A549 (cell line): ENCODE results near the gene GRK5. TPM values are rescaled to one million over a fixed set of nuclear protein-coding genes. Genes with fewer than 3 reads are reported as not detected.

ENCODE experiments used
- ATAC-seq, 2 experiments: fragments of 200-7000 bp in 1 of 2; fragments of >200 bp in 1 of 2; cut with Nextera tagmentation in 1 of 2; cut with Tn5 transposase in 1 of 2; 3 replicates each; pipeline versions ENCODE4 v1.8.0 to v1.9.1; 2018 to 2020; ENCODE audit warnings: mild to moderate bottlenecking in 1 of 2, moderate library complexity in 1 of 2
- CTCF ChIA-PET: fragments of 300-600 bp; sonication (Branson Sonifier 250); formaldehyde crosslinking; extraction: SDS; loops from one replicate; lab custom pipeline; 2021; ENCODE audit warnings: antibody characterized with exemption, inconsistent platforms; lab: Yijun Ruan, JAX
- POLR2A ChIA-PET: fragments of 350-600 bp; formaldehyde crosslinking; extraction: SDS; loops from one replicate; lab custom pipeline; 2021; ENCODE audit warnings: antibody characterized with exemption, inconsistent platforms; lab: Yijun Ruan, JAX
- DNase-seq, 2 experiments: peaks; one replicate each; pipeline versions ENCODE4 v3.0.0 to v3.0.0-alpha.2; 2011 to 2016; ENCODE audit warnings: low read depth in 1 of 2, low spot score in 1 of 2
- FAIRE-seq: peaks from 2 replicates; lab custom pipeline; 2011; peaks lifted over from hg19 to GRCh38; lab: Jason Lieb, UNC
- H3K27ac ChIP-seq, 2 experiments: fragments of >200 bp; sonication (Bioruptor Twin); formaldehyde crosslinking; 3 replicates each; pipeline ENCODE4 v1.5.1; 2016 to 2017
- H3K4me1 ChIP-seq: fragments of >200 bp; sonication (Bioruptor Twin); formaldehyde crosslinking; 3 replicates; pipeline ENCODE4 v1.6.1; 2016
- H3K4me2 ChIP-seq: fragments of >200 bp; sonication (Bioruptor Twin); formaldehyde crosslinking; 3 replicates; pipeline ENCODE4 v1.6.1; 2016
- H3K4me3 ChIP-seq: fragments of >200 bp; sonication (Bioruptor Twin); formaldehyde crosslinking; 3 replicates; pipeline ENCODE4 v1.5.1; 2016
- H3K9me3 ChIP-seq: fragments of >200 bp; sonication (Bioruptor Twin); formaldehyde crosslinking; 3 replicates; pipeline ENCODE4 v1.6.1; 2016
- BHLHE40 ChIP-seq: IDR thresholded peaks from 2 replicates; pipeline ENCODE4 v1.6.1; 2012; ENCODE audit warnings: low read depth, low read length, inconsistent platforms
- CBX2 ChIP-seq: fragments of 200-600 bp; sonication (generic); IDR thresholded peaks from 2 replicates; pipeline ENCODE4 v1.6.1; 2016; ENCODE audit warnings: low read depth, mild to moderate bottlenecking, borderline replicate concordance
- CEBPB ChIP-seq, 2 experiments: fragments of >200 bp in 1 of 2; sonication (Bioruptor Twin) in 1 of 2; formaldehyde crosslinking in 1 of 2; IDR thresholded peaks; 2 replicates each; pipeline ENCODE4 v1.6.1; 2012 to 2016
- EHF ChIP-seq: fragments of 250-450 bp; sonication (Bioruptor Pico); IDR thresholded peaks from 2 replicates; pipeline ENCODE4 v1.5.0; 2020; ENCODE audit warnings: mild to moderate bottlenecking
- FOSL2 ChIP-seq, 2 experiments: fragments of 450-650 bp in 1 of 2; fragments of >200 bp in 1 of 2; sonication (Bioruptor Twin) in 1 of 2; formaldehyde crosslinking; IDR thresholded peaks; 2 replicates each; pipeline versions ENCODE4 v1.5.0 to v1.6.1; 2016 to 2020; ENCODE audit warnings: mild to moderate bottlenecking in 1 of 2, moderate library complexity in 1 of 2
- HDAC2 ChIP-seq: fragments of 200-600 bp; sonication (generic); IDR thresholded peaks from 2 replicates; pipeline ENCODE4 v1.6.1; 2016
- HES2 ChIP-seq: fragments of >200 bp; sonication (Bioruptor Twin); formaldehyde crosslinking; IDR thresholded peaks from 2 replicates; pipeline ENCODE4 v1.6.1; 2016
- HEYL ChIP-seq: fragments of 250-450 bp; sonication (Bioruptor Pico); IDR thresholded peaks from 2 replicates; pipeline ENCODE4 v1.8.0; 2021; ENCODE audit warnings: mild to moderate bottlenecking, moderate library complexity
- JUN ChIP-seq, 2 experiments: fragments of >200 bp; sonication (Bioruptor Twin); formaldehyde crosslinking; IDR thresholded peaks; 2 replicates in 1 of 2; 3 replicates in 1 of 2; pipeline ENCODE4 v1.6.1; 2016 to 2017
- JUNB ChIP-seq: fragments of >200 bp; sonication (Bioruptor Twin); formaldehyde crosslinking; IDR thresholded peaks from 2 replicates; pipeline ENCODE4 v1.6.1; 2016
- MYC ChIP-seq: IDR thresholded peaks from 2 replicates; pipeline ENCODE4 v1.6.1; 2012; ENCODE audit warnings: mild to moderate bottlenecking, inconsistent platforms, low read length, improper control_type of control experiment, borderline replicate concordance
- NFE2L2 ChIP-seq: fragments of 150-350 bp; conservative IDR thresholded peaks from 2 replicates; pipeline ENCODE4 v1.6.1; 2014; ENCODE audit warnings: low read length
- NPAS2 ChIP-seq: fragments of 250-450 bp; sonication (Bioruptor Pico); IDR thresholded peaks from 2 replicates; pipeline ENCODE4 v1.8.0; 2022; ENCODE audit warnings: mild to moderate bottlenecking, moderate library complexity, borderline replicate concordance
- NR3C1 ChIP-seq: fragments of >200 bp; sonication (Bioruptor Twin); formaldehyde crosslinking; IDR thresholded peaks from 3 replicates; pipeline ENCODE4 v1.6.1; 2017
- RAD21 ChIP-seq, 2 experiments: fragments of >200 bp in 1 of 2; sonication (Bioruptor Twin) in 1 of 2; formaldehyde crosslinking in 1 of 2; IDR thresholded peaks in 1 of 2; conservative IDR thresholded peaks in 1 of 2; 2 replicates in 1 of 2; 3 replicates in 1 of 2; pipeline ENCODE4 v1.6.1; 2012 to 2018; ENCODE audit warnings: inconsistent platforms in 1 of 2
- RCOR1 ChIP-seq: fragments of 150-350 bp; IDR thresholded peaks from 2 replicates; pipeline ENCODE4 v1.6.1; 2014; ENCODE audit warnings: antibody characterized with exemption, low read length, low read depth
- RFX5 ChIP-seq: fragments of 450-650 bp; IDR thresholded peaks from 2 replicates; pipeline ENCODE4 v1.7.1; 2014; ENCODE audit warnings: antibody characterized with exemption, mild to moderate bottlenecking, moderate library complexity
- TP53 ChIP-seq: fragments of 250-450 bp; sonication (Bioruptor Pico); IDR thresholded peaks from 2 replicates; pipeline ENCODE4 v1.5.0; 2021; ENCODE audit warnings: mild to moderate bottlenecking, moderate library complexity
- ZNF302 ChIP-seq: fragments of 250-450 bp; sonication (Bioruptor Pico); IDR thresholded peaks from 2 replicates; pipeline ENCODE4 v1.9.0; 2021; ENCODE audit warnings: inconsistent platforms, mild to moderate bottlenecking, moderate library complexity
- ZSCAN20 ChIP-seq: fragments of 250-450 bp; sonication (Bioruptor Pico); IDR thresholded peaks from 2 replicates; pipeline ENCODE4 v1.8.0; 2022; ENCODE audit warnings: mild to moderate bottlenecking, moderate library complexity
- WGBS: methylation state at CpG from one replicate; pipeline ENCODE4 v1.1.6; 2017; ENCODE audit errors: missing lambda C conversion rate; 5-methylcytosine and 5-hydroxymethylcytosine counted together
- polyA plus RNA-seq, 4 experiments: library from polyadenylated mRNA; depleted of rRNA in 3 of 4; stranded (reverse); fragments of >200 nt; fragmentation: RNase III in 1 of 4; extraction: RNeasy Plus Mini Kit Qiagen cat#74134 plus additional on column Dnase treatment in 1 of 4; gene quantifications; 2 replicates in 3 of 4; 3 replicates in 1 of 4; pipeline ENCODE4 v1.2.3, GENCODE V29; 2011 to 2017
- TF ChIP-seq, protein P1 (sequence below): IDR thresholded peaks from 2 replicates; pipeline ENCODE4 v1.6.1; 2012
- TF ChIP-seq, protein P2 (sequence below): fragments of 250-450 bp; sonication (Bioruptor Pico); IDR thresholded peaks from 2 replicates; pipeline ENCODE4 v1.5.0; 2020; ENCODE audit warnings: low read depth, mild to moderate bottlenecking, moderate library complexity
- TF ChIP-seq, protein P3 (sequence below): fragments of 450-650 bp; IDR thresholded peaks from 2 replicates; pipeline ENCODE4 v1.6.1; 2014; ENCODE audit warnings: antibody characterized with exemption
- TF ChIP-seq, protein P4 (sequence below): fragments of 200-600 bp; sonication (generic); IDR thresholded peaks from 2 replicates; pipeline ENCODE4 v1.6.1; 2016; ENCODE audit warnings: antibody characterized with exemption, mild to moderate bottlenecking, moderate library complexity
- TF ChIP-seq, protein P5 (sequence below): IDR thresholded peaks from 2 replicates; pipeline ENCODE4 v1.6.1; 2012

Gene GRK5
- polyA plus RNA-seq, 2 of the 4 experiments (the other 2 are of a cell fraction) = 5.0 to 7.9 TPM

DNA sequence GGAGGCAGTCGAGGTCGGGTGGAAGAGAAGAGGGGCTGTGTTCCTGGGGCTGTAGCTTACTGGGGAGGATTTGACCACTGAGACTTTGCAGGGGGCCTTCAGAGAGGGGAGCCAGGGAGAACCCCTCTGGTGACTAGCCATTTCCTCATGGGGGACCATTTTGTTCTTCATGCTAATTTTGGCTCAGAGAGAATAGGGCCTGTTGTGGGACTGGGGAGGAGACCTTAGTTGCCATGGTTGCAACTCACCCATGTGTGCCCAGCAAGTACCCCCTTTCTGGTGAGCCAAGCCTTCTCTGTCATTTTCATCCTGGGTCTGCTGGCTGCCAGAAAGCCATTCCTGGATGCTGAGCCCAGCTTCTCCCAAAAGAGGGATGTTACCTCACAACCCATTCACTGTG lies 120.9 kb downstream of the GRK5 start:
- Histone ChIP-seq H3K27ac (no peak overlapping the region), H3K4me2 (no peak overlapping the region), H3K4me3 (no peak overlapping the region), H3K9me3 (no peaks in the 10 kb centered on the region), H3K4me1 (peaks cover 13% of the 10 kb centered on the region)
- ATAC-seq (no peak), DNase-seq (no peak), FAIRE-seq (no peak)
- TF ChIP-seq, protein P1, sequence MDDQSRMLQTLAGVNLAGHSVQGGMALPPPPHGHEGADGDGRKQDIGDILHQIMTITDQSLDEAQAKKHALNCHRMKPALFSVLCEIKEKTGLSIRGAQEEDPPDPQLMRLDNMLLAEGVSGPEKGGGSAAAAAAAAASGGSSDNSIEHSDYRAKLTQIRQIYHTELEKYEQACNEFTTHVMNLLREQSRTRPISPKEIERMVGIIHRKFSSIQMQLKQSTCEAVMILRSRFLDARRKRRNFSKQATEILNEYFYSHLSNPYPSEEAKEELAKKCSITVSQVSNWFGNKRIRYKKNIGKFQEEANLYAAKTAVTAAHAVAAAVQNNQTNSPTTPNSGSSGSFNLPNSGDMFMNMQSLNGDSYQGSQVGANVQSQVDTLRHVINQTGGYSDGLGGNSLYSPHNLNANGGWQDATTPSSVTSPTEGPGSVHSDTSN = no peak
- no peak for TF ChIP-seq BHLHE40
- TF ChIP-seq JUN (IDR thresholded peaks at IDR 0.05) = no peak
- TF ChIP-seq, protein P2, sequence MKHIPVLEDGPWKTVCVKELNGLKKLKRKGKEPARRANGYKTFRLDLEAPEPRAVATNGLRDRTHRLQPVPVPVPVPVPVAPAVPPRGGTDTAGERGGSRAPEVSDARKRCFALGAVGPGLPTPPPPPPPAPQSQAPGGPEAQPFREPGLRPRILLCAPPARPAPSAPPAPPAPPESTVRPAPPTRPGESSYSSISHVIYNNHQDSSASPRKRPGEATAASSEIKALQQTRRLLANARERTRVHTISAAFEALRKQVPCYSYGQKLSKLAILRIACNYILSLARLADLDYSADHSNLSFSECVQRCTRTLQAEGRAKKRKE = no peak
- TF ChIP-seq HES2 = no peak
- no peak for TF ChIP-seq NFE2L2
- no peak for TF ChIP-seq EHF (CRISPR knock-in tag)
- TF ChIP-seq ZNF302 (CRISPR knock-in tag) = no peak
- POLR2A ChIA-PET = no interaction called here
- WGBS = 81% methylated on average over 2 of the region's 2 CpGs
- CTCF ChIA-PET = interaction anchor here (0.7 to 1.7 kb wide), 3 partner anchors 11 to 121 kb away, joined by 3 to 4 read pairs (median 3); no protein-coding TSS in a partner anchor

DNA sequence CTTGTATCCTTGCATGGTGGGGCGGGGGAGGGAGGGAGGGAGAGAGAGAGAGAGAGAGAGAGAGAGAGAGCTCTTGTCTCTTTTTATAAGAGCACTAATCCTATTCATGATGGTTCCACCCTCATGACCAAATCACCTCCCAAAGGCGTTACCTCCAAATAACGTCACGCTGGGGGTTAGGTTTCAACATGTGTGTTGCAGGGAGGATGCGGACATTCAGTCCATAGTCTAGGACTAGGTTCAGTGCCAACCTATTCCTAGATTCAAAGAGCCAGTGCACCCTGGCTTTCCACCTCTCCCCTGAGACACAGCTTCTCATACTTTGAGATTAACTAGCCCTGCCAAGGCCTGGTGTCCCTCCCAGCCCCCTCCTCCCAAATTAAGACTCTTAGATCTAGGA lies 123.0 kb downstream of the GRK5 start:
- no peak overlapping the region for H3K4me3 ChIP-seq
- TF ChIP-seq, protein P3, sequence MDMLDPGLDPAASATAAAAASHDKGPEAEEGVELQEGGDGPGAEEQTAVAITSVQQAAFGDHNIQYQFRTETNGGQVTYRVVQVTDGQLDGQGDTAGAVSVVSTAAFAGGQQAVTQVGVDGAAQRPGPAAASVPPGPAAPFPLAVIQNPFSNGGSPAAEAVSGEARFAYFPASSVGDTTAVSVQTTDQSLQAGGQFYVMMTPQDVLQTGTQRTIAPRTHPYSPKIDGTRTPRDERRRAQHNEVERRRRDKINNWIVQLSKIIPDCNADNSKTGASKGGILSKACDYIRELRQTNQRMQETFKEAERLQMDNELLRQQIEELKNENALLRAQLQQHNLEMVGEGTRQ = no peak
- TF ChIP-seq RAD21 (conservative IDR thresholded peaks at IDR 0.05 in 1 of 2, IDR thresholded peaks at IDR 0.05 in 1 of 2) (no peak), FOSL2 (IDR thresholded peaks at IDR 0.05) (no peak), FOSL2 (CRISPR knock-in tag; IDR thresholded peaks at IDR 0.05) (no peak), NPAS2 (CRISPR knock-in tag) (no peak), HDAC2 (no peak), MYC (no peak), HEYL (CRISPR knock-in tag) (no peak), EHF (CRISPR knock-in tag) (no peak), ZSCAN20 (no peak), TP53 (CRISPR knock-in tag) (no peak), RFX5 (no peak), JUNB (no peak), CBX2 (no peak), ZNF302 (CRISPR knock-in tag) (no peak), RCOR1 (no peak), JUN (IDR thresholded peaks at IDR 0.05) (no peak), CEBPB (IDR thresholded peaks at IDR 0.05) (no peak), NR3C1 (no peak)
- TF ChIP-seq, protein P4, sequence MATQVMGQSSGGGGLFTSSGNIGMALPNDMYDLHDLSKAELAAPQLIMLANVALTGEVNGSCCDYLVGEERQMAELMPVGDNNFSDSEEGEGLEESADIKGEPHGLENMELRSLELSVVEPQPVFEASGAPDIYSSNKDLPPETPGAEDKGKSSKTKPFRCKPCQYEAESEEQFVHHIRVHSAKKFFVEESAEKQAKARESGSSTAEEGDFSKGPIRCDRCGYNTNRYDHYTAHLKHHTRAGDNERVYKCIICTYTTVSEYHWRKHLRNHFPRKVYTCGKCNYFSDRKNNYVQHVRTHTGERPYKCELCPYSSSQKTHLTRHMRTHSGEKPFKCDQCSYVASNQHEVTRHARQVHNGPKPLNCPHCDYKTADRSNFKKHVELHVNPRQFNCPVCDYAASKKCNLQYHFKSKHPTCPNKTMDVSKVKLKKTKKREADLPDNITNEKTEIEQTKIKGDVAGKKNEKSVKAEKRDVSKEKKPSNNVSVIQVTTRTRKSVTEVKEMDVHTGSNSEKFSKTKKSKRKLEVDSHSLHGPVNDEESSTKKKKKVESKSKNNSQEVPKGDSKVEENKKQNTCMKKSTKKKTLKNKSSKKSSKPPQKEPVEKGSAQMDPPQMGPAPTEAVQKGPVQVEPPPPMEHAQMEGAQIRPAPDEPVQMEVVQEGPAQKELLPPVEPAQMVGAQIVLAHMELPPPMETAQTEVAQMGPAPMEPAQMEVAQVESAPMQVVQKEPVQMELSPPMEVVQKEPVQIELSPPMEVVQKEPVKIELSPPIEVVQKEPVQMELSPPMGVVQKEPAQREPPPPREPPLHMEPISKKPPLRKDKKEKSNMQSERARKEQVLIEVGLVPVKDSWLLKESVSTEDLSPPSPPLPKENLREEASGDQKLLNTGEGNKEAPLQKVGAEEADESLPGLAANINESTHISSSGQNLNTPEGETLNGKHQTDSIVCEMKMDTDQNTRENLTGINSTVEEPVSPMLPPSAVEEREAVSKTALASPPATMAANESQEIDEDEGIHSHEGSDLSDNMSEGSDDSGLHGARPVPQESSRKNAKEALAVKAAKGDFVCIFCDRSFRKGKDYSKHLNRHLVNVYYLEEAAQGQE = no peak
- TF ChIP-seq, protein P5, sequence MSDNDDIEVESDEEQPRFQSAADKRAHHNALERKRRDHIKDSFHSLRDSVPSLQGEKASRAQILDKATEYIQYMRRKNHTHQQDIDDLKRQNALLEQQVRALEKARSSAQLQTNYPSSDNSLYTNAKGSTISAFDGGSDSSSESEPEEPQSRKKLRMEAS = no peak
- ChIA-PET CTCF (interaction anchor here (1.0 to 1.9 kb wide), 4 partner anchors 22 to 124 kb away, joined by 3 to 8 read pairs (median 3); partner anchors contain the start of gene GRK5), POLR2A (no interaction called here)
- FAIRE-seq (no peak), ATAC-seq (no peak), DNase-seq (no peak)
- H3K9me3 ChIP-seq = no peaks in the 10 kb centered on the region
- H3K4me1 ChIP-seq = peaks cover 17% of the 10 kb centered on the region
- 89% methylated on average over 4 of the region's 5 CpGs for WGBS
- H3K27ac ChIP-seq = no peak overlapping the region
- no peak overlapping the region for H3K4me2 ChIP-seq
